ENCODE results near the gene CIC. TPM values are rescaled to one million over a fixed set of nuclear protein-coding genes. Genes with fewer than 3 reads are reported as not detected.

The CIC gene
- total RNA-seq, 3 donors from 2014 or later, result 54.9 to 67.3 (median 64.1) TPM

- Mint-ChIP-seq H3K36me3 (ENCODE audit: insufficient read depth) (peaks cover 15% of the 10 kb centered on the region), H3K4me3 (no peak overlapping the region), H3K27me3 (ENCODE audit: low read depth) (no peaks in the 10 kb centered on the region), H3K9me3 (no peaks in the 10 kb centered on the region), H3K4me1 (ENCODE audit: low read depth) (peaks cover 56% of the 10 kb centered on the region)
- no peak for DNase-seq
- ATAC-seq, result no peak
Measured at GRCh38 chr19:42275103-42275502, 6.1 kb downstream of the CIC start.

- Mint-ChIP-seq H3K4me1 (ENCODE audit: low read depth) (peaks cover 52% of the 10 kb centered on the region), H3K4me3 (no peak overlapping the region), H3K36me3 (ENCODE audit: insufficient read depth) (peaks cover 15% of the 10 kb centered on the region), H3K27me3 (ENCODE audit: low read depth) (no peaks in the 10 kb centered on the region), H3K9me3 (no peaks in the 10 kb centered on the region)
- DNase-seq (no peak), ATAC-seq (no peak)
Measured at GRCh38 chr19:42275517-42275916, 6.5 kb downstream of the CIC start.

GRCh38 chr19:42276284-42276683 is 7.2 kb downstream of the CIC start:
- ATAC-seq (no peak), DNase-seq (no peak)
- peaks cover 14% of the 10 kb centered on the region for H3K36me3 Mint-ChIP-seq (ENCODE audit: insufficient read depth)
- H3K4me1 Mint-ChIP-seq (ENCODE audit: low read depth), result peaks cover 48% of the 10 kb centered on the region
- H3K4me3 Mint-ChIP-seq, result peak overlapping the region; percentile 3
- H3K27me3 Mint-ChIP-seq (ENCODE audit: low read depth), result no peaks in the 10 kb centered on the region
- no peaks in the 10 kb centered on the region for H3K9me3 Mint-ChIP-seq

DNA sequence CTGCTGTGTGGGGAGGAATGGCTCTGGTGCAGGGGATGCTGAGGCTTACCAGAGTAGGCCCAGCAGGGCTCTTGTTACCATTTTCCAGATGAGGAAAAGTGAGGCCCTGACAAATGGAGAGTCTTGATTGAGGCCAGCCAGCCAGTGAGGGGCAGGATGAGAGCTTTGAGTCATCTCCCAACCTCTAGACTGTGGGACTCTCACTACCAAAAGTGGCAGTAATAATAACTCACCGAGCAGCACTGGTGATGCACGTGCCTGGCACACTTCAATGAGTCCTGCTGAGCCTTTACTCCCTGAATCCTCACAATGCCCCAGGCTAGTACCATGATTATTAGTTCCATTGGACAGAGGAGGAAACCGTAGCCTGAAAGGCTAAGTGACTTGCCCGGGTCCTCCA is 7.8 kb downstream of the CIC start:
- H3K36me3 Mint-ChIP-seq (ENCODE audit: insufficient read depth), result peaks cover 9% of the 10 kb centered on the region
- no peaks in the 10 kb centered on the region for H3K9me3 Mint-ChIP-seq
- no peaks in the 10 kb centered on the region for H3K27me3 Mint-ChIP-seq (ENCODE audit: low read depth)
- H3K4me1 Mint-ChIP-seq (ENCODE audit: low read depth), result peaks cover 48% of the 10 kb centered on the region
- no peak overlapping the region for H3K4me3 Mint-ChIP-seq
- DNase-seq (no peak), ATAC-seq (peak in 1 of 2 donors; percentile 19)

GRCh38 chr19:42277821-42278451 is 8.9 kb downstream of the CIC start:
- no peak for ATAC-seq
- no peak for DNase-seq
- no peaks in the 10 kb centered on the region for H3K9me3 Mint-ChIP-seq
- H3K27me3 Mint-ChIP-seq (ENCODE audit: low read depth), result no peaks in the 10 kb centered on the region
- H3K4me1 Mint-ChIP-seq (ENCODE audit: low read depth), result peaks cover 56% of the 10 kb centered on the region
- H3K4me3 Mint-ChIP-seq, result no peak overlapping the region
- peaks cover 9% of the 10 kb centered on the region for H3K36me3 Mint-ChIP-seq (ENCODE audit: insufficient read depth)

DNA sequence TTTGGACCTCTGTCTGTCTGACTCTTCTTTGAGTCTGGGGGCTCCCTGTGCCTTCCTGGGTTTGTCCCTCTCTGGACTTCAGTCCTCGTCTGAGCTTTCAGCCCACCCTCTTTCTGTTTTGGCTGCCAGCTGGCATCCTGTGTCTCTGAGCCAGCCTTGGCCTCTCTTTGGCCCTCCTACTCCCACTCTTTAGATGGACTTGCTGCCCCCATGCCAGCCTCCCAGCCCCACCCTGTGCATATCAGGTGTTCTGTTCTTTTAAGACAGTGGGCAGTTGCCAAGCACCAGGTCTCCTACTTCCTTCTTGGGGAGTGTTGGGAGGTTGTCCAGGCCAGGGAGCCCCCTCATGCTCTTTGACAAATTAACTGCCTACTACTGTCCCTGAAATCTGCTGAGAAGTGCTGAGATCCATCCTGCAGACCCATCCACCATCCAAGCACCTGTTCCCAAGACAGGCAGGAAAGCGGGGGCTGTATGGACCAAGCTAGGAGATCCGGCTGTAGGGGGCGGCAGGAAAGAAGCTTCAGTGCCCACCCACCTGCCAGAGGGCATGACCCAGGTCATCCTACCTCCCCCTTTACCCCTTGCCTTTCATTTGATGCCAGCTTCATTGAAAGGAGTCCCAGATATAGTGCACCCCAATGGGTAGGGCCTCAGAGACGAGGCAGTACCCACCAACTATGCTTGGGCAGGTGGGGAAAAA is 9.6 kb downstream of the CIC start:
- Mint-ChIP-seq H3K36me3 (ENCODE audit: insufficient read depth) (peaks cover 6% of the 10 kb centered on the region), H3K9me3 (no peaks in the 10 kb centered on the region), H3K4me1 (ENCODE audit: low read depth) (peaks cover 56% of the 10 kb centered on the region), H3K27me3 (ENCODE audit: low read depth) (no peaks in the 10 kb centered on the region), H3K4me3 (peak overlapping the region; percentile 89)
- no peak for DNase-seq
- ATAC-seq, result no peak

DNA sequence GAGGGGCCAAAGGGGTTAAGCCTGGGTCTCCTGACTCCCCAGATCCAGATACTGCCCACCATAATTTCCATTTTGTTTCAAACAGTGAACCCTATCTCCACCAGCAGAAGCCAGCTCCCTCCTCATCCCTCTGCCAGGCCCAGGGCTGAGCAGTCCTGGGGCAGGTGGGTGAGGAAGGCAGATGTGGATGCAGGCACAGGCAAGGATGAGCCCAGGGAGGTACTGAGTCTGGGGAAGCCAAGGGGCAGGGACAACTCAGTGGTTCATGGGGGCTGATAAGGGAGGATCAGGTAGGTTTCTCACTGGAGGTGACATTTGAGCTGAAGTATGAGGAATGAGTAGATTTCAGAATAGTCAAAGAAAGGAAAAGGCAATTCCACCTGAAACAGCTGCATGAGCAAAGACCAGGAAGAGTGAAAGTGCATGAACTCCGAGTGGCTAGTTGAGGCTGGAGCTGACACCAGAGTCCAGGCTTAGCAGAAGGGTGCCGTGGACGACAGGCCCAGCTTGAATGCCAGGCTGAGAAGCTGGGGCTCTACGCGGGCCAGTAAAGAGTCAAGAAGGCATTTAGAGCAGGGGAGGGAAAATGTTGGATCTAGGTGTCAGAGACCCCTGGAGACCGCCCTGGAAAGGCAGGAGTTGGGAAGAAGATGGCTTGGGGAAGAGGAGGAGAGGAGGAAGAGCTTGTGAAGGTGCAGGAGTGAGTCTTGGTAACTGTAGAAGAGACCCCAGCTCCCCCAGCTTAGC is 10.3 kb downstream of the CIC start:
- Mint-ChIP-seq H3K4me1 (ENCODE audit: low read depth) (peaks cover 56% of the 10 kb centered on the region), H3K36me3 (ENCODE audit: insufficient read depth) (peaks cover 6% of the 10 kb centered on the region), H3K27me3 (ENCODE audit: low read depth) (no peaks in the 10 kb centered on the region), H3K9me3 (no peaks in the 10 kb centered on the region), H3K4me3 (peak overlapping the region; percentile 89)
- no peak for ATAC-seq
- DNase-seq, result no peak

GRCh38 chr19:42279902-42280814 is 11.1 kb downstream of the CIC start:
- peak overlapping the region; percentile 89 for H3K4me3 Mint-ChIP-seq
- H3K9me3 Mint-ChIP-seq, result no peaks in the 10 kb centered on the region
- no peaks in the 10 kb centered on the region for H3K27me3 Mint-ChIP-seq (ENCODE audit: low read depth)
- DNase-seq, result peak; percentile 75
- H3K4me1 Mint-ChIP-seq (ENCODE audit: low read depth), result peaks cover 55% of the 10 kb centered on the region
- no peaks in the 10 kb centered on the region for H3K36me3 Mint-ChIP-seq (ENCODE audit: insufficient read depth)
- peak; percentile 49 for ATAC-seq

DNA sequence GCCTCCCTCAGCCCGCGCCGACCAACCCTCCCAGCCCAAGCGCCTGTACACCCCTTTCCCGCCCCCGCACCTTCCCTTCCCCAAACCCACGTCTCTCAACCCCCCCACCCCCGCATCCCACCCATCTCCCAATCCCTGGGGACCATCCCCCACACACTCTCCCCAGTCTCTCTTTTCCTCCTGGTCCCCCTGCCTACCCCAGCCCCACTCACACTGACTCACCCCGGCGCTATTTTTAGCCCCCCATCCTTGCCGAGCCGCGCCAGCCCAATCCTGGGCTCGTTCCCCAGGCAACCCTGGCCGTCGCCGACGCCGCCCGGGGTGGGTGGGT is 11.7 kb downstream of the CIC start:
- DNase-seq, result no peak
- peak overlapping the region; percentile 65 for H3K4me3 Mint-ChIP-seq

DNA sequence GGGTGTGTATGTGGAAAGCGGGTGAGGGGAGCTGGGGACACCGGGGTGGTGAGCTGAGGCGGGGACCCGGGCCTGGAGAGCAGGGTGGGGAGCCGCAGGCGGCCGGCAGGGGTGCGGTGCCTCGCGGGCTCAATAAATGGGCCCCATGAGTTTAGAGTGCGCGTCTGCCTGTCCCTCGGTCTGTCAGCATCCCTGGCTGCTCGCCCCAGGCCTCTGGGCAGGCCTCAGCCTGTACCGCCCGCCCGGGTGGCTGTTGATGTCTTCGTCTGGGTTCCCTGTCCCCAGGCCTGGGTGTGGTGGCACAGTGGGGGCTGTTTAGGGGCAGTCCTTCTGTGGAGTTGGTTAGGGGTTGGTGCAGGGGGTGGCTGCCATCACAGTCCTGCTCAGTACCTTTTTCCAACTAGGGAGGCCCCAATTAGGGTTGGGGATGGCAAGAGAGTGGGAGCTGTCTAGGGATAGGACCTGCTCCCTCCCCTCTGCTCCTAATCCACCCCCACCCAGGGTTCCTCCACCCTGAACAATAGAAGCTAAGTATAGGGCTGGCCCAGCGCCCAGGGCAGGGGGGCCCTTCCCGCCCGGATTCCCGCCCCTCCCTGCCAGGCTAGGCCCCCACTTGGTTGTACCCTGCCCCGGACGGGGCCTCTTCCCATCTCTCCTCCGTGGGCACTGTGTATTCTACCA is 12.2 kb downstream of the CIC start:
- Mint-ChIP-seq H3K4me1 (ENCODE audit: low read depth) (peaks cover 58% of the 10 kb centered on the region), H3K27me3 (ENCODE audit: low read depth) (no peaks in the 10 kb centered on the region), H3K36me3 (ENCODE audit: insufficient read depth) (no peaks in the 10 kb centered on the region), H3K9me3 (no peaks in the 10 kb centered on the region), H3K4me3 (peak overlapping the region; percentile 65)
- DNase-seq (no peak), ATAC-seq (no peak)

More for the DNA sequence above, 11.7 kb downstream of the CIC start:
- Mint-ChIP-seq H3K27me3 (ENCODE audit: low read depth) (no peaks in the 10 kb centered on the region), H3K9me3 (no peaks in the 10 kb centered on the region), H3K4me1 (ENCODE audit: low read depth) (peaks cover 58% of the 10 kb centered on the region), H3K36me3 (ENCODE audit: insufficient read depth) (no peaks in the 10 kb centered on the region)
- ATAC-seq, result no peak

- DNase-seq (no peak), ATAC-seq (no peak)
- H3K4me1 Mint-ChIP-seq (ENCODE audit: low read depth), result peaks cover 51% of the 10 kb centered on the region
- no peaks in the 10 kb centered on the region for H3K36me3 Mint-ChIP-seq (ENCODE audit: insufficient read depth)
- no peaks in the 10 kb centered on the region for H3K9me3 Mint-ChIP-seq
- no peaks in the 10 kb centered on the region for H3K27me3 Mint-ChIP-seq (ENCODE audit: low read depth)
- peak overlapping the region; percentile 53 for H3K4me3 Mint-ChIP-seq
Measured at GRCh38 chr19:42281827-42282762, 13.0 kb downstream of the CIC start.

DNA sequence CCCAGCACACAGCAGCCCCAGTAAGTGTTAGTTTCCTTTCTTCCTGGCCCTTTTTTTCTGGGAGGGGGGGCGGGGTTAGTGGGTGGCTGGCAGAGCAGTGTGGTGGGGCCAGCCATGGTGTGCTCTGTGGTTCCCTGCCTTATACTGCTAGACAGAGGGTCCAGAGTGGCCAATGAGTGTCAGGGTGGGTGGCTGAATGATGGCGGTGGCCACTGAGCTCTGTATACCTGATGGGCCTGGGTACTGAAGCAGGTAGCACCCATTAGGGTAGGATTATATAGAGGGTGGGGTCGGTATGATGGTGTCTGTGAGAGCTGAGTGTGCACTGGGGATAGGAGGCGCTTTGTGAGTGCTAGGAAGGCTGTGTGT is 13.8 kb downstream of the CIC start:
- no peaks in the 10 kb centered on the region for H3K9me3 Mint-ChIP-seq
- no peak for DNase-seq
- no peak overlapping the region for H3K4me3 Mint-ChIP-seq
- H3K36me3 Mint-ChIP-seq (ENCODE audit: insufficient read depth), result no peaks in the 10 kb centered on the region
- H3K4me1 Mint-ChIP-seq (ENCODE audit: low read depth), result peaks cover 48% of the 10 kb centered on the region
- no peaks in the 10 kb centered on the region for H3K27me3 Mint-ChIP-seq (ENCODE audit: low read depth)
- ATAC-seq, result no peak
